ENCODE results near the gene FBXW8. TPM values are rescaled to one million over a fixed set of nuclear protein-coding genes. Genes with fewer than 3 reads are reported as not detected.

Gene FBXW8, protein sequence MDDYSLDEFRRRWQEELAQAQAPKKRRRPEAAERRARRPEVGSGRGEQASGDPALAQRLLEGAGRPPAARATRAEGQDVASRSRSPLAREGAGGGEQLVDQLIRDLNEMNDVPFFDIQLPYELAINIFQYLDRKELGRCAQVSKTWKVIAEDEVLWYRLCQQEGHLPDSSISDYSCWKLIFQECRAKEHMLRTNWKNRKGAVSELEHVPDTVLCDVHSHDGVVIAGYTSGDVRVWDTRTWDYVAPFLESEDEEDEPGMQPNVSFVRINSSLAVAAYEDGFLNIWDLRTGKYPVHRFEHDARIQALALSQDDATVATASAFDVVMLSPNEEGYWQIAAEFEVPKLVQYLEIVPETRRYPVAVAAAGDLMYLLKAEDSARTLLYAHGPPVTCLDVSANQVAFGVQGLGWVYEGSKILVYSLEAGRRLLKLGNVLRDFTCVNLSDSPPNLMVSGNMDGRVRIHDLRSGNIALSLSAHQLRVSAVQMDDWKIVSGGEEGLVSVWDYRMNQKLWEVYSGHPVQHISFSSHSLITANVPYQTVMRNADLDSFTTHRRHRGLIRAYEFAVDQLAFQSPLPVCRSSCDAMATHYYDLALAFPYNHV
- 12.8 TPM for total RNA-seq
- long read RNA-seq, full-length matches to known transcripts: 2 of 17 reads
- long read RNA-seq, partial matches to known transcripts: 3 of 17 reads
- long read RNA-seq, other reads (novel, unspliced or antisense): 12 of 17 reads

DNA sequence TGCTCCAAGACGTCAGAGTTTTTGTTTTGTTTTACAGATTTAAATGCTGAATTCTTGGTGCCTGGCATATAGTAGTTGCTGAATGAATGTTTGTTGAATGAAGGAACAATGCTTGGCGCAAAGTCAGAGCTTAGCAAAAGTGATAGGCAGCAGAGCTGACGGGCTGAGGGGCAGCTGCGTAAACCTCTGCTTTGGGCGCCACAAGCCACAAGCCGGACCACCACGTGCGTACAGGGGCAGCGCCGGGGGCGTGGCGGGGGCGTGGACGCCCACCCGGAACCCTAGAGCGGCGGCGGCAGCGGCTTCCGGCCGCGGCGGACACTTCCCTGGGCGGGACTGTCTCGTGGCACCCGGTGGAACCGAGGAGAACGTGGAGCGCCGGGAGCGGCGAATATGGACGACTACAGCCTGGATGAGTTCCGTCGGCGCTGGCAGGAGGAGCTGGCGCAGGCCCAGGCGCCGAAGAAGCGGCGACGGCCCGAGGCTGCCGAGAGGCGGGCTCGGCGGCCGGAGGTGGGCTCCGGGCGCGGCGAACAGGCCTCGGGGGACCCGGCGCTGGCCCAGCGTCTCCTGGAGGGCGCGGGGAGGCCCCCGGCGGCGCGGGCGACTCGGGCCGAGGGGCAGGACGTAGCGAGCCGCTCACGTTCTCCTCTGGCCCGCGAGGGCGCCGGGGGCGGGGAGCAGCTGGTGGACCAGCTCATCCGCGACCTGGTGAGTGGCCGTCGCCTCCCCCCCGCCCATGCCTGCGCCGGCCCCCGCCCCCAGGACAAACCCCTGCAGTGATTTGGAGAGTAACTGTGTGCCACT lies at the start of gene FBXW8:
Gene FBXW8 (plus strand): TSS at position 306 of the 807 bp plus-strand sequence. CDS start 88 bp downstream, at position 394.
- DNase-seq (ENCODE audit: low spot score): peak; percentile 92

DNA sequence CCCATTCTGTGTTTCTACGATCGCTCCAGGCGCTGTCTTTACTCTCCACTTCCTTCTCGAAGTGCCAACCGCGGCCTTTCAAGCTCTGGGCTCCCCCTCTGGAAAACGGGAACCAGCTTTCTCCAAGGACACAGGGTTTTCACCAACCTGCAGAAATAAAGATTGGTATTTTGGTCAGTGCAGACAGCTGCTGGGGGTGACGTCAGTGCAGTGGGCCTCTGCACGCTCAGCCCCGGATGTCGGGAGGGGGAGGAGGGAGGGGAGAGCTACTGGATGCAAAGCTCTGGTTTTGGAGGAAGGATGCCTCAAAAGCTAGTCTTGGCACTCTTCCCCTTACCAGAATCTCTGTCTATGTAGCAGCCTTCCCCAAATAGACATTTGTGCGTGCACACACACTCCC lies 49.4 kb upstream of the FBXW8 start:
- DNase-seq (ENCODE audit: low spot score): no peak

DNA sequence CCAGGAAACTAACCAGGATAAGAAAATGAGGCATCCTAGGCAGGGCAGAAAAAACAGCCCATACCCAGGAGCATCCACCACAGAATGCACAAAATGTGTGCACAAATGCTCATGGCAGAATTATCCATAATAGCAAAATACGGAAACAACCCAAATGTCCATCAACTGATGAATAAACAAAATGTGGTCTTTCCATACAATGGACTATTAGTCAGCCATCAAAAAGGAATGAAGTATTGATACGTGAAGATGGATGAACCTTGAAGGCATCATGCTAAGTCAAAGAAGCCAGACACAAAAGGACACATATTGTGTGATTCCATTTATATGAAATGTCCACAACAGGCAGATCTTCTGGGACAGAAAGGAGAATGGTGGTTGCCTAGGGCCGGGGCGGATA lies 48.6 kb upstream of the FBXW8 start:
- DNase-seq (ENCODE audit: low spot score): no peak

DNA sequence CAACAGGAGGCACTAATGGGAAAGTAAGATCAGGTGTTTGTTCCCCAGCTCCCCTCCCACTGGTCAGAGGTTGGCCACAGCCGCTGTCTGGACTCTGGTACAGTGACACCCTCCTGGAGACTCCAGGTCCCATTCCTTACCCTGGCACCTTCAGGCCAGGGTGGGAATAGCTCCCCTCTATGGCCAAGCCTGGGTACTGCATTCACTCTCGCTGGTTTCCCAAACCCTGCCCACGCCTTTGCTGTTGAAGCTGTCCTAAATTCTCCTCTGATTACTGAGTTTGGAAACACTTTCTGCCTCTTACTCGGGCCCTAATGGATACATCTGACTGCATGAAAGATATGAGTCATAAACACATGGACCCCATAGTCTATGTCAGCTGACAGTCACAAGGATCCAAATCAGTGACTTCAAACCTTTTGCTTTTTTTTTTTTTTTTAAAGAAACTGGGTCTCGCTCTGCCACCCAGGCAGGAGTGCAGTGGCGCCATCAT lies 47.4 kb upstream of the FBXW8 start:
- DNase-seq (ENCODE audit: low spot score): no peak

DNA sequence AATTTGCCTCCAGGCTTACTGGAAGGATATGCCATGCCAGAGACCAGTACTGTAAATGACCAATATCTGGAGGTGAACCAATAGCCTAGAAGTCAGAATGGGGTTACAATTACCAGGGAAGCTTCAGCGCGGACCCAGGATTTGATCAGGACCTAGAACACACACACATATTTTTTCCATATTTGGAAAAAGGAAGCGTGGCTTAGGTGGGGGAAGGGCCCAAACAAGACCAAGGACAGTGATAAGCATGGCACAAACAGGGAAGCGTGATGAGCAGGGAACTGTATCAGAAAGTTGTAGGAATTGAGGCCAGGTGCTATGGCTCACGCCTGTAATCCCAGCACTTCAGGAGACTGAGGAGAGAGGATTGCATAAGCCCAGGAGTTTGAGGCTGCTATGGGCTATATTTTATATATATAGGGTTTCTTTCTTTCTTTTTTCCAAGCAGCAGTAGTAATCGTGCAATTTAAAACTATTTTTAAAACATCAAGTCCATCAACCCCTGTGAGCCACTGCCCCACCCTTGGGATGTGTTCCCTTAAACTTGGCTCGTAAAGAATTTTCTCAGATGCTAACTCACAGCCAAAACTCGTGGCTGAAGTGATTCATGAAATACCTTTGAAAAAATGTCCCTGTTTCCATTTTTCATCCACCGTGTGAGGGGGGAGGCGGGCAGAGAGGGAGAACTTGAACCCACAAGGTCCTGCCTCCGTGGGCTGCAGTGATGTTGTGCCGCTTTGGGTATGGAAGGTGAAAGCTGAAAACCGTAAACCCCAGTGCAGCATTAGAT lies 46.2 kb upstream of the FBXW8 start:
- DNase-seq (ENCODE audit: low spot score): no peak

DNA sequence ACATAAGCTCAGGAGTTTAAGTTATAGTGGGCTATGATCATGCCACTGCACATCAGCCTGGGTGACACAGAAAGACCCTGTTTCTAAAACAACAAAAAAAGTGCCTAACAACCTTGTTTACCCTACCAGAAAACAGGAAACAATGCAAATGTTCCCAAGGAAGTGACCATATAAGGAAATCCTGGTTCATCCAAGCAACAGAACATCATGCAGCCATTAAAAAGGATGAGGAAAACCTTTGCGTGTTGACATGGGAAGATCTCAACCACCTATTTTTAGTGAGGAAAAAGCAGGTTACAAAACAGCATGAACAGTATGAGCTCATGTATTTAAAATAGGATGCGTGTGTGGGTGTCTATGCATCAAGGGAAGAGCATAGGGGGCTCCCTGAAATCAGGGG lies 43.2 kb upstream of the FBXW8 start:
- no peak for DNase-seq (ENCODE audit: low spot score)

DNA sequence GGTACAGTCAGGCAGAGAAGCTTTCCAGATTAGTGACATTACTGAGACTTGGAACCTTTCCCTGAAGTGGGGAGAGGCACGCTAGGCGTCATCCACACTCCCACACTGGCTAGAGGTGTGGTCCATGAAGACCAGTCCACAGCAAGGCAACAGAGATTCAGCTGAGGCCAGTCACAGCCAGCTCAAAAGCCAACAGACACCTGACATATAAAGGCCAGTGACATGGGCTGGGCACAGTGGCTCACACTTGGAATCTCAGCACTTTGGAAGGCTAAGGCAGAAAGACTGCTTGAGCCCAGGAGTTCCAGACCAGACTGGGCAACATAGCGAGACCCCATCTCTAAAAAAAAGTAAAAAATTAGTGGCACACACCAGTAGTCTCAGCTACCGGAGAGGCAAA lies 40.4 kb upstream of the FBXW8 start:
- no peak for DNase-seq (ENCODE audit: low spot score)

DNA sequence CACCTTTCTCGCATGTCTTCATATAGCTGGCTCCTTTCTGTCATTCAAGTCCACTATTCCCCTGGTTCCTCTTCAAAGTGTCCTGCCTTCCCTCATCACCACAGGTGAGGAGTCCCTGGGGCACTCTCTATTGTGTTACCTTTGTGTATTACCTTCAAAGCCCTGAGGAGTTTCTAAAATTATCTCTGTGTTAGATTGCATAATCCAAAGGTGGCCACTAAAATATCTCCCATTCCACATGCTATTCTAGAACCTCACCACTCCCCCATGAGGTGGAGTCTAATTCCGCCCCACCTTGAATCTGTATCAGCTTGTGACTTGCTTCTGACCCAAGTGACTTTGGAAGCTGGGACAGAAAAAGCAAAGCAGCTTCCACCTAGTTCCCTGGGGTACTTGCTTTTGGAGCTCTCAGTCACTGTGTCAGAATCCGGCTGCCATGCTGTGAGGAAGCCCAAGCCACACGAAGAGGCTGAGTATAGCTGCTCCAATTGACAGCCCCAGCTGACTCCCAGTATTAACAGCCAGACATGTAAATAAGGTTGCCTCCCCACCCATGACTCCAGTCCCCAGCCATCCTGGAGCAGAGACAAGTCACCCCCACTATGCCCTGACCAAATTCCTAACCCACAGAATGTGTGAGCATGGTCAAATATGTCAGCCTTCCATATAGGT lies 36.3 kb upstream of the FBXW8 start:
- no peak for DNase-seq (ENCODE audit: low spot score)

DNA sequence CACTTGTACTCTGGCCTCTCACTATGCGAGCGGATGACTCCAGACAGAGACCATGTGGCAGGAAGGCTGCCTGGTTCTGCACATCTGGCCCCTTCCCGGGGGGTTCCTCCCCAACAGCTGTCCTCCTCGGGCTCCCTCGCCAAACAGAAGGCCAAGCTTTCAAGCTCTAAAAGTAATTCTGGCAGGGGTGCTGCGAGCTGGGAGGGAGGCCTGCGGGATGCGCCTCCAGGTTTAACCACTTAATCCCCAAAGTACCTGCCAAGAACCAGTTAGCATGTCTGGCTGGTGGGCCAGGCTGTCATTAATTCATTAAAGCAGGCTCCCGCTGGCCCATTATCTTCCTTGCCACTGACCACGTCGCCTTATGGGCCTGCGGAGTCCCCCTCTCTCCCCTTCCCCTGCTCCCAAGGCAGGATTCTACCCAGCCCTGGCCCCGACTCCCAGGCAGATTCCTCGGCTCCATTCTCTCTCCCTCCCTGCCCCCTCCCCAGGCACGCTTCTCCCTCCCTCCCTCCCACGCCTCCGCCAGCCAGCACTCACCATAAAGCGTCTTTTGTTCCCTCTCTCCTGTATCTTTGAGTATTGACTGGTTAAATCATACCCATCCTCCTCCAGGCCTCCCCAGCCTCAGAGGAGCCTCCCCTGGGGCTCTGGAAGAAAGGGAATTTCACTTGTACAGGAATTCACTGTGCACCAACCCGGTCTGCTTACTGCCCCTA lies 34.4 kb upstream of the FBXW8 start:
- no peak for DNase-seq (ENCODE audit: low spot score)

DNA sequence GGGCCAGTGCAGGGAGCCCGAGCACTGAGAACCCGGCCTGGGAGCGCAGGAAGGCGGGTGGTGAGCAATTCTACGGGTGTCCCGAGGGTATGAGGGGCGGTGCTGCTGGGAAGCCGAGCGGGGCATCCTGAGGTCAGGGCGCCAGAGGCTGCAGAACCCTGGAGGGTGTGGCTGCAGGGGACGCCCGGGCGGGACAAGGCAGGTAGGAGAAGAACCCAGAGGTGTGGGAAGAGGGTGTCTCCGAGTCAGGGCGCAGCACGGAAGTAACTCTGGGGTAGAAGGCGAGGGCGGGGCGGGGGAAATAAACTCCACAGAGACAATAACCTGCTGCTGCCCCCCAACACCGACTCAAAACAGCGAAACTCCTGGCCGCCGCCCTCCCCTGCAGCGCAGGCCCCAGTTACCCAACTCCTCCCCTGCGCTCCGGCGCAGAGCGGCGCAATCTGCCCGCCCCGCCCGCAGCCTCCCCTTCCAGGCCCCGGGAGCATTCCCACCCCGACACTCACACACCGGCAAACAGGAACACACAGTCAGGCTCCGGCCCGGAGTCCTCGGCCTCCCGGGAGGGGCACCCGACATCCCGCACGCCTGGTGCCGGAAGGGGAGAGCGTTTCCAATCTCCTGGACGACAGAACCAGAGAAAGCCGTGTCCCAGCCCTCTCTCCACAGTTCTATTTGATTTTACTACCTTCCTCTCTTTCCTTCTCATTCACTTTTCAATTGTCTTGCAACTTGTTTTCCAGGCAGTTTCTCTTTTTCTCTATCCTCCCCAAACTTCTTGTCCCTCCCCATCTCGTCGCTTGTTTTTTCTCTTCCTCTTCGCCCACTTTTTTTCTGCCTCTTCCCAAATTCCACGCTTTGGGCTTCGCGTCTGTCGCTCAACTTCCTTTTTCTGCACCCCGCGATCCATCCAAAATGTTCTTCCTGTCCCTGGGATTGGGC lies 31.9 kb upstream of the FBXW8 start:
- DNase-seq (ENCODE audit: low spot score): no peak

DNA sequence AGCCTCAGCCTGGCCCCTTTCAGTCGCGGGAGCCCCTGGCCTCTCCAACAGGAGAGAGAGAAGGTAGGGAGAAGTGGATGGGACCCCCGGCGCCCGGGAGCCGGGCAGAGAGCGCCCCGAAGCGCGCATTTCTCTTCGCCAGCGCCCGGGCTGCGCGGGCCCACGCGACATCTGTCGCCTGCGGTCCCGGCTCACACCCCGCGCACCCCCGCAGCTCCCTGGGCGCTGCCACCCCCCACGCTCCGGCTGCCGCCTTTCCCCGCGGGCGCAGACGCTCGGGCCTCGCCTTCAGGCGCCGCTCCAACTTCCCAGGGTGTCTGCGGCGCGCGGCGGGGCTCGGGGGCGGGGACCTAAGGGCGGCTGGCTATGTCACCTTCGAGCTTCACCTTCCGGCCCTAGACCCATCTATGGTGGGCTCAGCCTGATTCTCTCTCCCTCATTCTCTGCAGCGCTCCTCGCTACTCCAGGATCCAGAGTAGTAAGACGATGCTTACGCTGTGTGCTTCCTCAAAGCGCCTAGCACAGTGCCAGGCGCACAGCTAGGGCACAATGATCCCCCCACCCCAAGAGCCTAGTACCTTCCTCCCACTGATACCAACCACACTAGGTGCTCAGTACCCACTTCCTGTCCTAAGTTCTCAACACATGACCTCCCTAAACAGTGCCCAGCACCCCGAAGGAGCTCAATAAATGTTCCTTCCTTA lies 31.1 kb upstream of the FBXW8 start:
- DNase-seq (ENCODE audit: low spot score): no peak

DNA sequence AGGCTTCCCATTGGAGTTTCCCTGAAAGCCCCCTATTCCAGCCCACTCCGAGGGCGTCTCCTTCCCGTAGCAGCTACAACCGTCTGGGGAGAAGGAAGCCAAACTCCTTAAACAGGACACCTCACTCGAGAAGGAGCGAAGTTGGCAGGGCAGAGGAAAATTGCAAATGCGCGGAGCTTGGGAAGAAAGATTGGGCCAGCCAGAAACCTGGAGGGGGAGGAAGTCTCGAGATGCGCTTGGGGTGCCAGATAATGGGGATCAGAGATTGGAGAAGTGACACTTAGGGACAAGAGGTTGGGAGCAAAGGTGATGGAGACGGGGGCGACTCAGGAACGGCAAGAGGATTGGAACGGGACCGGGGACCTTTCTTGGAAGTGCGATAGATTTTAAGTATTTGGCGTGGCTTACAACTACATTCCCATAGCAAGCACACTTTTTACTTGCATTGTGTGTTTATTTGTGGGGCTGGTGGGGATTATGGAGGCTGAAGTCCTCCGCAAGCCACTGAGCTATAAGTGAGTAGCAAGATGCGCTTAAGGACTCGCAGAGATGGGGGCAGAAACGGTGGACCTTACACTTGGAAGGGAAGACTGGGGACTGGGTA lies 30.4 kb upstream of the FBXW8 start:
- DNase-seq (ENCODE audit: low spot score): no peak

DNA sequence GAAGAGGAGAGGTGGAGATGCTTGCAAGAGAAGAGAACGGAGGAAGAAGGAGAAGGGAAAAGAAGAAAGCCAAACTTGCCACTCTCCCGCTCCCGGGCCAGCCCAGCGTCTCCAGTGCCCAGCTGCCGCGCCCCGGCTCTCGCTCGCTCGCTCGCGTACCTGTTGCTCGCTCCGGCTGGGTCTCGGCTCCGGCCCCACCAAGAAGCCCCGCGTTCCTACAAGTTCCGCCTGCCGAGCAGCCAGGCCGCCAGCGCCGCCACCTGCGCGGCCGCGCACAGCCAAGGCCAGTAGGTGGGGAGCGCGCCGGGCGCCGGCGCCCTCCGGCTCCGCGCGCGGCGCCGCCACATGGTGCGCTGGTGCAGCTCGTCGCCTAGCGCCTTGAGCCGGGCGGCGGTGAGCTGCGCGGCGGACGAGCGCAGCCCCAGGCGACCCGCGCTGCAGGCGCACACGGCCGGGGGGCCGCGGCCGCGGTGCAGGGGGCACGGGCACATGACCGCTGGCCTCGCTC lies 29.9 kb upstream of the FBXW8 start:
- no peak for DNase-seq (ENCODE audit: low spot score)

DNA sequence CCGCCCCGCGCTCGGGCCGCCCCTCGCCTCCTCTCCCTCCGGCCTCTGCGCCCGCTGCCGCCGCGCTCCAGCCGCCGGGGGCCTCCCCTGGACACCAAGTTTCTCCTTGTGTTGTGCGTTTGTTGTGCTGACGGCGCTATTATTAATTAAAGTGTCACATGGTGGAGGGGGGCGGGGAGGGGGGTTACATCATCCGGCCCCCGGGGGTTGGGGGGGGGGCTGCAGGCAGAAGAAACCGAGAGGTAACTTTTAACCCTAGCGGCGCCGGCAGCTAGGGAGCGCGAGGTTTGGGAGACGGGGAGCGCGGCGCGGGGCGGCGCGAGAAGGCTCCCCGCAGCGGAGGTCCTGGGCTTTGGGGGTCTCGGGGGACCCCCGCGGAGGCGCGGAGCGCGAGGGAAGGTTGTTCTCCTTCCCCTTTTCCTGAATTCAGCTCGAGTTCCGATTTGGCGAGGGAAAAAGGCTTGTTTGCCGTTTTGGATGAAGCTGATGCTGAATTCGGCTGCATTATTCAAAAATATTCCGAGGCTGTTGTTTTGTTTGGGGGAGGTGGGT lies 29.3 kb upstream of the FBXW8 start, which contains the start of gene HRK:
Gene HRK (minus strand): TSS at position 117 of the 552 bp plus-strand sequence. CDS start 134 bp downstream, outside the sequence.
- no peak for DNase-seq (ENCODE audit: low spot score)

DNA sequence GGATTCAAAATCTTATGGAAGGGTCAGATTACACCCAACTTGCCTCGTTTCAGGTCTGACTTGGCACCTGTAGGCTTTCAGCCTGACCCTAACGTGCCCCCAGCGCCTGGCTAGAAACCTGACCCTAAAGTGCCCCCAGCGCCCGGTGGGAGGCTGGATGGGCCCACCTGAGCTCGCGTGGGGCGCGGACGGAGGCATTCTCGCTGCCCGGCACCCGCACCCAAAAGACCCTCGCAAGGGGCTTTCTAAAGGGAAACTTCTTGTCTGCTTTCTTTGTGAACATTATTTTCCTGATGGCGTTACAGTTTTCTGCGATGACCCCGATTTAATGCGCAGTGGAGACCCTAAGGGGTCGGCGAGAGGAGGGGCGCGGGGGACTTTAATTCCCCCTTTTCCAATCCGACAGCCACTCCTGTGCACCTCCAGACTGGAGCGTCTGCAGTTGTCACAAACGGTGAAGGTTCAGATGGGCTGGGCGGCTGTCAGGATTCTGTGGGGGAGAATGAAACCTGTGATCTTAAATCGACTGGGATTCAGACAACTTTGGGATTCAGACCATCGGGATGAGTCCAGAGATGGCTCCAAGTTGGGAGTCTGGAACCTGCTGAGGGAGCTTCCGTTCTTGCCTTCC lies 28.8 kb upstream of the FBXW8 start:
- no peak for DNase-seq (ENCODE audit: low spot score)

DNA sequence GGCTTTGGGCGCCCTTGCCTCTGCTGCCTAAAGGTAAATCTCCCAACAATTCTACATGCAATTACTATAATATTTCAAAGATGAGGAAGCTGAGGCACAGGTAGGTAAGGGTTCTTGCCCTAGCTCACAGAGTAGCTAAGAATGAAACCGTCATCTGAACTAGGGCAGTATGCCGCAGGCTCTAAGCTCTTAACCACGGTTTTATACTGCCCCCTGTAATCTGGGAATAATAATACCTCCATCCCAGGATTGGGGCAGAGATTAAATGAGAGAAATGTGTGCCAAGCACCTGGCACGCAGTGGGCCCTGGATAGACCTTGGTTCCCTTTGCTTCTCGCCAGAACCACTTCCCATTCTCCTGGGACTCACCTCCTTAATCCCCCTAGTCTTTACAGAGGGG lies 28.0 kb upstream of the FBXW8 start:
- no peak for DNase-seq (ENCODE audit: low spot score)
